HG02870 (cell line): ENCODE results near the gene CASTOR1.
A peak's percentile ranks its signal among the peaks of the same experiment; 100 is the strongest.

ENCODE experiments used
- ATAC-seq: cut with Tn5 transposase; IDR thresholded peaks from one replicate; pipeline ENCODE4 v1.9.1; 2021; ENCODE audit warnings: mild to moderate bottlenecking, moderate library complexity; ENCODE audit not compliant: unreplicated experiment

Gene CASTOR1

DNA sequence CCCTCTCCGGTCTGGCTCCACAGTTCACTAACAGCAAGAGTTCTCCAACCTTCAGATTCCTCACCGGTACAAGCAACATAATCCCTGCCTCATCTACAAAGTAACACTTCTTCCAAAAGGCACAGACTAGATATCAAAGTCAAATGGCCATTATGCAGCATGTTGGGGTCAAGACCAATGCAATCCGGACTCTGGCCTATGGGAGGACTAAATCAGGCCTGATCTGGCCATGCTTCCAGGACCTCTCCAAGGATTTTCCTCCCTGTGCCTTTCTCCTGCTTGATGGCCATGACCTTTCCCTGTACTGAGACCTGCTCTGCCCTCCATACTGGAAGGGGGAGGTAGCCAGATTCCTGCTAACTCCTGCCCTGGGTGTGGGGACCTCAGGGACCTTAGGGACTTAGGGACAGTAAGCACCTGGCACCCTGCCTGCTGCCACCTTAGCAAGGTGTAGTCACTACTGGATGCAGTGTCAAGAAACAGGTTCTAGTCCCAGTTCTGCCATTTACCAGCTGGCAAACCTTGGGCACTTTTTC, 30.8 kb upstream of the CASTOR1 start:
- ATAC-seq = no peak

DNA sequence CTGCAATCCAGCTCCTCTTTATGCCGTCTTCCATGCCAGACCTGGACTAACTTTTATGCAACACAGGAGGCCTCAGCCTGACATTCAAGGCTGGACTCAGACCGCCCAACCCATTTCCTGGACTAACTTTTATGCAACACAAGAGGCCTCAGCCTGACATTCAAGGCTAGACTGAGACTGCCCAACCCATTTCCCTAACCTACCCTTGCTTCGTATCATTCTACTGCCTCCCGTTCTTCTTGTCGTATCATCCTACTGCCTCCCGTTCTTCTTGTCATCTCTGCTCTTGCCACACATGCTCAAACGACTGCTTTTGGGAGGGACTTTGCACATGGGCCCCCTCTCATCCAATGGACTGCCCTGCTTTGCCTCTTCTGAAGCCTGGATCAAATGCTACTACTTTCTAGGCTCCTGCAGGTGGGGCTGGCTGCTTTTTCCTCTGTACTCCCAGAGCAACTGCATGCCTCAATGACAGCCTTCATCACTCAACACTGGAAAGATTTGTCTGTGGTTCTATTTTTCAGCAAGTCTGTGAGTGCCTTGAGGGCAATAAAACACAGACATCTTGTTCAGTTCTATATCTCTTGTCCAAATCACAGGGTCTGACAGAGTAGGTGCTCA, 29.6 kb upstream of the CASTOR1 start:
- no peak for ATAC-seq

GRCh38 chr22:30317778-30318177, 28.5 kb upstream of the CASTOR1 start:
- ATAC-seq = no peak

GRCh38 chr22:30315962-30316576, 26.8 kb upstream of the CASTOR1 start:
- ATAC-seq = no peak

GRCh38 chr22:30314915-30315314, 25.6 kb upstream of the CASTOR1 start:
- no peak for ATAC-seq

DNA sequence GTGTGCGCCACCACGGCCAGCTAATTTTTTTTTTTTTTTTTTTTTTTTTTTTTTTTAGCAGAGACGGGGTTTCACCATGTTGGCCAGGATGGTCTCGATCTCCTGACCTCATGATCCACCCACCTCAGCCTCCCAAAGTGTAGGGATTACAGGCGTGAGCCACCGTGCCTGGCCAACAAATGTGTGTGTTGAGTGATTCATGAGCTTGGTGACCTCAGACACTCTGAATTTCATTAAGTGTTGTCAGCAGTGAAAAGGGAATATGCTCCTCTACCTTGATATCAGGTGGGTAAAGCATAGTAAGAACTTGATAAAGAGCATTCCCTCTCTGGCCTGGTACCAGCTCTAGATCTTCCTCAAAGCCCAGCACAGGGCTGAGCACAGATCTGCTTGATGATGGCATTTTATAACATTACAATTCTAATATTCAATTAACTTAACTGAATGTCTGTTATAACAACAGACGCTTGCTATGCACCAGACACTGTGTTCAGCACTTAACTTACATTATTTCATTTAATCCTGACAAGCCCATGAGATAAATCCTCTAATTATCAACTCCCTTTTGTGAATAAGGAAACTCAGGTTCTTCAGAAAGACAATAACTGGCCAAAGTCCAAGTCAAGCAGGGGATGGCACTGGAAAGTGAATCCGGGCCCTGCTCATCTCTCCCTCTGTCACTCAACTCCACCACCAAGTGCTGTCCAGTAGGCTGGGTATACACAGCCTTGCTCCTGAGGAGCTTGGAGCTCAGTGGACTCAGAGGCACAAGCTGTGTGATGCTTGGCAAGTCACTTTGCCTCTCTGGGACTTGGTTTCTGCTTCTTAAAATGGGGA, 24.4 kb upstream of the CASTOR1 start:
- ATAC-seq = no peak

- ATAC-seq = no peak
Measured at GRCh38 chr22:30312053-30312452, 22.7 kb upstream of the CASTOR1 start.

- ATAC-seq = no peak
Measured at GRCh38 chr22:30310881-30311771, 21.8 kb upstream of the CASTOR1 start.

GRCh38 chr22:30309951-30310741, 20.8 kb upstream of the CASTOR1 start:
- ATAC-seq = no peak

GRCh38 chr22:30308518-30309230, 19.4 kb upstream of the CASTOR1 start:
- peak; percentile 42 for ATAC-seq

DNA sequence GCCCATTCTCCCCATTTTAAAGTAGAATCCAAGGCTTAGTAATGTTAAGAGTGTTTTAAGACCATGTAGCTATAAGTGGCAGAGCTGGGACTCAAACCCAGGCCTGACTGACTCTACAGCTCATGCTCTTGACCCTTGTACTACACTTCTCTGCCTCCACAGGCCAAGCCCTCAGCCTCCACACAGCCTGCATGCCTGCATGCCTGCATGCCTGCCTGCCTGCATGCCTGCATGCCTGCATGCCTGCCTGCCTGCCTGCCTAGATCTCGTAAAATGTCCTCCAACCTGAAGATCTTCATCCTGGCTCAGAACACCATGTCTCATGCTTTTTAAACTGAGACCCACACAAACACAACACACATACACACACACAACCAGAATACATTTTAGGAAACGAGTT, 18.8 kb upstream of the CASTOR1 start:
- no peak for ATAC-seq

- no peak for ATAC-seq
Measured at GRCh38 chr22:30307041-30307574, 17.8 kb upstream of the CASTOR1 start.

DNA sequence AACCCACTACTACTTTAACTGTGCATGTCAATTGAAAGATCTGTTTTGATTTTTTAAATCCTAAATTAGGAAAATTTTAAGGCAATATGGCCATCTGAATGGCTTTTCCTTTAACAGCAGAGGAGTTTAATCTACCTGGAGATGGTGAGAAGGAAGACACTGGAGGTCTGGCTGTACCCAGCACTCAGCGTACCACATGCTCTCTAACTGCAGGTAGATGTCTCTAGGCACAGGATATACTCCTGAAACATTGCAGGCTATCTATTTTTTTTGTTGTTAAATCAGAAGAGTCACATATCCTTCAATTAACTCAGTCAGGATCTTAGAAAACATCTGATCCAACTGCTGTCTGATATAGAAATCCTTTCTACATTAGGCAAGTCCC, 17.3 kb upstream of the CASTOR1 start:
- ATAC-seq = no peak

DNA sequence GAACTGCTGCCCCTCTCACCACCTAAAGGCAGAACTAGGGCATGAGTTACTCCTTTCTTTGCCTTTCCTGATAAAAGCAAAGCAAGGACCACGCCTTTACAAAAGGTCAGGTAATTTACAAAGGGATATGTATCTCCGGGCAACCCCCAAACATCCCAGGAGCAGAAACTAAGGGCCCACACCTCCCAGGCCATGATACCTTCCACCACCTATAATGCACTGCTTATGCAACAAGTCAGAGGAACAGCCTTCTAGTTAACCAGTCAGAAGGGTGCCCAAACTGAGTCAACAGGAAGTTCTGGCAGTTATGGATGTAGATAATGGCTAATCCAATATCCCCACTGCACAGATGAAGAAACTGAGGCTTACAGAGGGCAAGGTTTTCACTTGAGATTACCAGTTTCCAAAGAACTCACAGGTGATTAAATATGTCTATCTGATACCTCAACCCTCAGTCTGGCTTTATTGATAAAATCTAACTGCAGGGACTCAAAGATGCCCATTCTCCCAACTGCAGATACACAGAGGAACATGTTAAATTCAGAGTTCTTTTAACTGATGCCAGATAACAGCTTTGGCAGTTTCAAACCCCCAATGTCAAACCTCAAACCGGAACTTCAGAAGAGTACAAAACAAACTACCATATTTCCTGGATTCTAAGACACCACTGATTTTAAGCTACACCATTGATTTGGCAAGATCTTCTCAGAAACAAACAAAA, 16.8 kb upstream of the CASTOR1 start:
- ATAC-seq = no peak

DNA sequence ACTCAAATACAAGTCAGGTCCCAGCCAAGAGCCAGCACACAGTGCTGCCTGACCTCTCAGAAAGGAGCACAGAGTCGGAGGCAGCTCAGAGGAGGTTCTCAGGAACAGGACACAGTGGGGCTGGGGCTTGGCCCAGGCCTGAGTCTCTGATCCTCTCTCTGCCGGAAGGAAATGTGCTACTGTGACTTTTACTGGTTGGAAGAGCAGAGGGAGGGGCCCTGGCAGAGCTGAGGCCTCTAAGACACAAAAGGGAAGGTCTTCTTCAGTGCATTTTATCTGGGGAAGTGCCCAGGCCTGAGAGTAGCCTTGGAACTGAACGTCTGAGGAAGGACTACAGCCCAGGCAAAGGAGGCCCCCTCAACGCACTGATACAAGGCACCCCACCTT, 16.2 kb upstream of the CASTOR1 start:
- ATAC-seq = peak; percentile 34

DNA sequence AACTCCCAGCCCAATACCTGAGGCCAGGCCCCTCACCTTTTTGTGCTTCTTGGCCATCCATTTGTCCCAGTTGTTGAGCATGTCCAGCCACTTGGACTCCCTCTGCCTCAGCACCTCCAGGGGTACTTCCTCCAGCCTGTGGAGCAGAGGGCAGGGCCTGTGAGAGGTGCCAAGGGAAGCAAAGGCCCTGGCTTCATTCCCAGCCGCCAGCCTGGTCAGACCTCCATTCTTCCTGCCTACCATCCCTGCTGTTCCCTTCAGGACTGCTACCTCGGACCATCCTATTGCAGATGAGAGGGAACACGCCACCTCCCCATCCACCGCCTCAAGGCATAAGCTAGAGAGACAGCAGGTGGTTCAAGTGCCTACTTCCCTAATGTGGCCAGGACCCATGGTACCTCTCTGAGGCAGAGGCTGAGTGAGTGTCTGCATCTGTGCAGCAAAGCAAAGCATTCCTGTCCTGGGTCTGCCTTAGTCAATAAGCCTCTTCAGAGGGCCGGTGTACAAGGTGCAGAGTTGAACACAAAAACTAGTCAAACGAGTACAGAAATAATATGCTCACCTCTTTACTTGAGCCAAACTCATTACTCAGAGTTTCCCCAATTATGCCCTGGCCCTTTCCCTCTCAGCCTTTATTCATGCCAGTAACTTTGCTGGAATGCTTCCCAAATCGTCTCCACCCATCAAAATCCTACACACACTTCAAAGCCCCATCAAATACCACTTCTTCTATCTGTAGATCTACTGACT, 15.4 kb upstream of the CASTOR1 start:
- ATAC-seq = no peak

GRCh38 chr22:30302810-30303138, 13.5 kb upstream of the CASTOR1 start:
- no peak for ATAC-seq
